K562 (cell line): ENCODE results near the gene DHX40. TPM values are rescaled to one million over a fixed set of nuclear protein-coding genes. Genes with fewer than 3 reads are reported as not detected.

ENCODE experiments used
- ATAC-seq: fragments of 200-7000 bp; cut with Tn5 transposase; 3 replicates; pipeline ENCODE4 v1.9.1; 2020; ENCODE audit warnings: moderate library complexity
- BruUV-seq: library from RNA; stranded (reverse); fragments of 400-500 nt; replicated peaks from 2 replicates; lab custom pipeline; 2021; lab: Mats Ljungman, UMichigan
- CTCF ChIA-PET: fragments of 300-600 bp; formaldehyde crosslinking; extraction: SDS; loops from one replicate; lab custom pipeline; 2021; ENCODE audit warnings: low intra/inter-chr PET ratio; lab: Yijun Ruan, JAX
- POLR2A ChIA-PET: fragments of 300-600, 350-650 bp; sonication (Branson Sonifier 250); formaldehyde crosslinking; extraction: SDS; loops from one replicate; lab custom pipeline; 2021; ENCODE audit warnings: antibody characterized with exemption, inconsistent platforms; lab: Yijun Ruan, JAX
- DNase-seq, 4 experiments: peaks; one replicate each; pipeline versions ENCODE4 v3.0.0 to v3.0.0-alpha.2; 2011 to 2018; ENCODE audit warnings: low spot score in 3 of 4, mixed read lengths in 3 of 4; ENCODE audit errors: extremely low read depth in 1 of 4
- FAIRE-seq: peaks from 2 replicates; lab custom pipeline; 2011; peaks lifted over from hg19 to GRCh38; lab: Jason Lieb, UNC
- H2AFZ ChIP-seq: 2 replicates; pipeline ENCODE4 v1.6.0; 2011; ENCODE audit warnings: low read depth, low read length, control low read depth, inconsistent platforms
- H3K27ac ChIP-seq: fragments of 200-600 bp; 3 replicates; pipeline ENCODE4 v1.8.0; 2011; ENCODE audit warnings: low read depth, mild to moderate bottlenecking, control low read depth, inconsistent platforms, low read length, moderate library complexity, mixed read lengths; ENCODE audit errors: extremely low read depth
- H3K27me3 ChIP-seq, 2 experiments: fragments of 300-600 bp in 1 of 2; 2 replicates in 1 of 2; 3 replicates in 1 of 2; pipeline versions ENCODE4 v1.6.0 to v1.8.0; 2011; ENCODE audit warnings: inconsistent platforms in 2 of 2, low read length in 2 of 2, mild to moderate bottlenecking in 1 of 2, mixed read lengths in 1 of 2, moderate library complexity in 1 of 2; ENCODE audit not compliant: control insufficient read depth in 2 of 2, insufficient read depth in 2 of 2
- H3K36me3 ChIP-seq: fragments of 300-600 bp; 3 replicates; pipeline ENCODE4 v1.8.0; 2011; ENCODE audit warnings: mild to moderate bottlenecking, low read length, inconsistent platforms; ENCODE audit not compliant: control insufficient read depth, insufficient read depth
- H3K4me1 ChIP-seq, 2 experiments: fragments of 200-600 bp in 1 of 2; replicated peaks in 1 of 2; 2 replicates in 1 of 2; 3 replicates in 1 of 2; pipeline versions ENCODE4 v1.5.1 to v1.8.0; 2011; ENCODE audit warnings: inconsistent platforms in 2 of 2, low read length in 2 of 2, mild to moderate bottlenecking in 1 of 2, mixed read lengths in 1 of 2, moderate library complexity in 1 of 2; ENCODE audit not compliant: control insufficient read depth in 2 of 2, insufficient read depth in 2 of 2
- H3K4me2 ChIP-seq: 2 replicates; pipeline ENCODE4 v1.6.1; 2011; ENCODE audit warnings: low read length, control low read depth, inconsistent platforms, mixed read lengths; ENCODE audit not compliant: insufficient read depth
- H3K4me3 ChIP-seq: fragments of 200-600 bp; sonication (generic), shearing (Covaris generic); 2 replicates; pipeline ENCODE4 v1.5.1; 2016; ENCODE audit warnings: control low read depth, inconsistent platforms
- H3K79me2 ChIP-seq: fragments of 200-600 bp; 3 replicates; pipeline ENCODE4 v1.8.0; 2011; ENCODE audit warnings: low read length, inconsistent platforms; ENCODE audit not compliant: control insufficient read depth, insufficient read depth
- H3K9ac ChIP-seq, 2 experiments: 2 replicates each; pipeline versions ENCODE4 v1.6.0 to v1.6.1; 2011; ENCODE audit warnings: low read depth in 2 of 2, low read length in 2 of 2, control low read depth in 1 of 2, inconsistent platforms in 1 of 2, mild to moderate bottlenecking in 1 of 2, mixed read lengths in 1 of 2; ENCODE audit not compliant: insufficient read depth in 1 of 2
- H3K9me1 ChIP-seq: one replicate; pipeline ENCODE4 v1.6.0; 2011; ENCODE audit warnings: inconsistent platforms, mild to moderate bottlenecking, low read length, moderate library complexity; ENCODE audit not compliant: control insufficient read depth, insufficient read depth
- H3K9me3 ChIP-seq: replicated peaks from 2 replicates; pipeline ENCODE4 v1.5.1; 2011; ENCODE audit warnings: low read depth, low read length, inconsistent platforms; ENCODE audit not compliant: control insufficient read depth, insufficient read depth
- H4K20me1 ChIP-seq: replicated peaks from 2 replicates; pipeline ENCODE4 v1.6.1; 2011; ENCODE audit warnings: low read length, inconsistent platforms, mixed read lengths; ENCODE audit not compliant: control insufficient read depth, insufficient read depth
- CBX1 ChIP-seq: sonication (generic); IDR thresholded peaks from 2 replicates; pipeline ENCODE4 v1.6.1; 2016; ENCODE audit warnings: antibody characterized with exemption, low read depth, mild to moderate bottlenecking
- CBX2 ChIP-seq: fragments of 200-600 bp; sonication (generic); IDR thresholded peaks from one replicate; pipeline ENCODE4 v1.6.1; 2012; ENCODE audit warnings: mild to moderate bottlenecking, low read length, inconsistent platforms; ENCODE audit not compliant: insufficient read depth, poor library complexity, severe bottlenecking
- E2F6 ChIP-seq, 2 experiments: IDR thresholded peaks; 2 replicates each; pipeline ENCODE4 v1.6.1; 2011; ENCODE audit warnings: borderline replicate concordance in 1 of 2, control low read depth in 1 of 2, low read depth in 1 of 2, low read length in 1 of 2, mild to moderate bottlenecking in 1 of 2, mixed read lengths in 1 of 2, moderate library complexity in 1 of 2; ENCODE audit not compliant: insufficient read depth in 1 of 2, insufficient read length in 1 of 2, poor library complexity in 1 of 2, severe bottlenecking in 1 of 2; ENCODE audit errors: extremely low read depth in 1 of 2
- HDAC3 ChIP-seq: fragments of 450-650 bp; IDR thresholded peaks from 2 replicates; pipeline ENCODE4 v1.6.1; 2018; ENCODE audit warnings: borderline replicate concordance, mild to moderate bottlenecking, moderate library complexity; ENCODE audit not compliant: partially characterized antibody
- HLTF ChIP-seq: fragments of 450-650 bp; IDR thresholded peaks from 2 replicates; pipeline ENCODE4 v1.6.1; 2016
- HOXB6 ChIP-seq: fragments of 250-450 bp; sonication (Bioruptor Pico); IDR thresholded peaks from 2 replicates; pipeline ENCODE4 v1.5.1; 2022; ENCODE audit warnings: mild to moderate bottlenecking, borderline replicate concordance
- NCOA2 ChIP-seq, 2 experiments: fragments of 450-650 bp; IDR thresholded peaks; 2 replicates each; pipeline ENCODE4 v1.6.1; 2018; ENCODE audit warnings: mild to moderate bottlenecking in 2 of 2, moderate library complexity in 1 of 2; ENCODE audit not compliant: partially characterized antibody in 2 of 2
- SIRT6 ChIP-seq: IDR thresholded peaks from one replicate; pipeline ENCODE4 v1.6.1; 2012; ENCODE audit warnings: low read depth, mild to moderate bottlenecking, control low read depth, inconsistent platforms, low read length, moderate library complexity
- SMAD4 ChIP-seq: fragments of 250-450 bp; sonication (Bioruptor Pico); conservative IDR thresholded peaks from 2 replicates; pipeline ENCODE4 v1.8.0; 2021; ENCODE audit warnings: inconsistent platforms, mild to moderate bottlenecking, moderate library complexity
- TAF15 ChIP-seq: fragments of 200-400 bp; formaldehyde crosslinking; IDR thresholded peaks from 2 replicates; pipeline ENCODE4 v1.6.1; 2017; ENCODE audit warnings: mild to moderate bottlenecking, low read depth, low read length, moderate library complexity
- U2AF2 ChIP-seq: fragments of 200-400 bp; formaldehyde crosslinking; optimal IDR thresholded peaks from 2 replicates; pipeline ENCODE3; 2017; ENCODE audit warnings: low read depth, mild to moderate bottlenecking, low read length
- ZBED1 ChIP-seq: IDR thresholded peaks from 2 replicates; pipeline ENCODE4 v1.6.1; 2014
- ZNF347 ChIP-seq: fragments of 450-650 bp; formaldehyde crosslinking; IDR thresholded peaks from 2 replicates; pipeline ENCODE4 v1.4.0; 2020; ENCODE audit warnings: low read depth, mild to moderate bottlenecking, moderate library complexity
- ZNF696 ChIP-seq: fragments of 250-450 bp; sonication (Bioruptor Pico); conservative IDR thresholded peaks from 2 replicates; pipeline ENCODE4 v1.4.0; 2020; ENCODE audit warnings: mild to moderate bottlenecking, moderate library complexity
- ZNF707 ChIP-seq: fragments of 250-450 bp; sonication (Bioruptor Pico); conservative IDR thresholded peaks from 2 replicates; pipeline ENCODE4 v1.8.0; 2022; ENCODE audit warnings: inconsistent platforms, mild to moderate bottlenecking, moderate library complexity
- WGBS: fragments of 100-300 bp; shearing (Covaris generic); methylation state at CpG from one replicate; pipeline ENCODE4 v1.1.6; 2016; ENCODE audit warnings: low coverage, mixed read lengths; ENCODE audit not compliant: insufficient coverage; ENCODE audit errors: missing lambda C conversion rate; 5-methylcytosine and 5-hydroxymethylcytosine counted together
- in situ Hi-C: fragments of 300-500 bp; cut with MboI; formaldehyde crosslinking; loops from 4 replicates; pipeline ENCODE4 v1.15.0; 2018; ENCODE audit warnings: inconsistent platforms, mixed read lengths
- intact Hi-C: fragments of 100-400 bp; cut with micrococcal nuclease; formaldehyde crosslinking; loops from 2 replicates; pipeline ENCODE4 v1.14.2; 2022
- polyA plus RNA-seq, 8 experiments: library from polyadenylated mRNA; depleted of rRNA in 4 of 8; stranded (reverse) in 5 of 8; unstranded in 3 of 8; fragments of >200 nt; fragmentation: Nextera tagmentation in 2 of 8; fragmentation: Illumina TruSeq in 1 of 8; extraction: Ambion mirVana in 2 of 8; extraction: Trizol in 1 of 8; gene quantifications; 2 replicates each; pipeline versions ENCODE4 v1.2.1 to v1.2.3, GENCODE V29; 2011 to 2014; ENCODE audit warnings: inconsistent platforms in 1 of 8, missing spikeins in 1 of 8
- total RNA-seq, 7 experiments: library from RNA; depleted of rRNA in 6 of 7; stranded (reverse); fragments of >200 nt in 6 of 7; fragmentation: Illumina TruSeq in 2 of 7; extraction: Trizol in 2 of 7; gene quantifications; 2 replicates each; pipeline versions ENCODE4 v1.2.1 to v1.2.3, GENCODE V29; 2011 to 2021; ENCODE audit warnings: low replicate concordance in 1 of 7
- TF ChIP-seq, protein P1 (sequence below): sonication (generic); formaldehyde crosslinking; IDR thresholded peaks from 2 replicates; pipeline ENCODE4 v1.8.0; 2022; ENCODE audit warnings: missing genetic modification reagents, mild to moderate bottlenecking, moderate library complexity, borderline replicate concordance
- TF ChIP-seq, protein P2 (sequence below): sonication (generic); formaldehyde crosslinking; IDR thresholded peaks from 2 replicates; pipeline ENCODE4 v1.8.0; 2022; ENCODE audit warnings: mild to moderate bottlenecking, missing genetic modification reagents

DHX40 gene
- total and polyA plus RNA-seq, 9 of the 15 experiments (the other 6 are each of a cell fraction or from before 2014, with no cell fraction given) = 7.2 to 38.6 (median 18.7) TPM

DNA sequence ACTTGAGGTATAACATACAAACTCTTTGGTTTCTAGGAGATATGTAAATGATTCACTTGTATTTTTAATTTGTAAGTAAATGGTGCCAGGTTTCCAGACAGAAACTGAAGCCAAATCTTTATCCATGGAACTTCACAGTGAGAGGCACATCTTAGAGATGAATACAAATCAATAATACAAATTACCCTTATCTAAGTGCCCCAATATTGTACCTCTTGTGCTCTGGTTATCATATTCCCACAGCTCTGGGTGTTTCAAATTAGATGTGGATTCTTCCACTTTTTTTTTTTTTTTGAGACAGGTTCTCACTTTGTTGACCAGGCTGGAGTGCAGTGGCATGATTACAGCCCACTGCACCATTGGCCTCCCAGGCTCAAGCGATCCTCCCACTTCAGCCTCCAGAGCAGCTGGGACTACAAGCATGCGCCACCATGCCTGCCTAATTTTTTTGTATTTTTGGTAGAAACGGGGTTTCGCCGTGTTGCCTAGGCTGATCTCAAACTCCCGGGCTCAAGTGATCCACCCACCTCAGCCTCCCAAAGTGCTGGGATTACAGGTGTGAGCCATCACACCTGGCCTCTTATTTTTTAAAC, 38.0 kb upstream of the DHX40 start:
- in situ Hi-C loops (no loop called here), intact Hi-C loops (loop anchor here (10.0 kb wide), 1 partner anchor 217 kb away; no protein-coding TSS in a partner anchor)
- Histone ChIP-seq H4K20me1 (no peaks in the 10 kb centered on the region), H3K27me3 (peaks cover 0 to 3% of the 10 kb centered on the region in 2 experiments; a peak in 1 of 5 replicates), H3K4me3 (no peak overlapping the region), H3K9ac (no peak overlapping the region), H3K27ac (no peak overlapping the region), H3K4me1 (no peaks in the 10 kb centered on the region), H3K79me2 (no peaks in the 10 kb centered on the region), H3K4me2 (no peak overlapping the region), H3K9me1 (no peaks in the 10 kb centered on the region), H3K9me3 (no peaks in the 10 kb centered on the region), H2AFZ (no peak overlapping the region), H3K36me3 (no peaks in the 10 kb centered on the region)
- CTCF ChIA-PET = interaction anchor here (1.1 kb wide), 1 partner anchor 30 kb away, joined by 3 read pairs; no protein-coding TSS in a partner anchor
- 6% methylated on average over 6 of the region's 6 CpGs for WGBS
- TSS peak; percentile 100 for BruUV-seq
- DNase-seq (peak in 1 of 4 experiments; percentile 37), ATAC-seq (peak; percentile 72), FAIRE-seq (no peak)
- POLR2A ChIA-PET = interaction anchor here (0.6 to 1.2 kb wide), 4 partner anchors 14 to 889 kb away, joined by 3 to 4 read pairs (median 4); no protein-coding TSS in a partner anchor
- TF ChIP-seq HDAC3 (no peak), CBX1 (0 out of 2 replicates have a peak, but pooled peaks have one; percentile 62), CBX2 (no peak), E2F6 (IDR thresholded peaks at IDR 0.05; ENCODE audit: borderline replicate concordance in 1 of 2, extremely low read depth in 1 of 2, insufficient read depth in 1 of 2, insufficient read length in 1 of 2, low read depth in 1 of 2, low read length in 1 of 2, poor library complexity in 1 of 2, severe bottlenecking in 1 of 2) (no peak), HLTF (no peak), TAF15 (no peak), SIRT6 (no peak), NCOA2 (IDR thresholded peaks at IDR 0.05; ENCODE audit: partially characterized antibody in 2 of 2) (no peak), HOXB6 (no peak), U2AF2 (no peak), ZBED1 (0 out of 2 replicates have a peak, but pooled peaks have one; percentile 68), SMAD4 (CRISPR knock-in tag) (no peak), ZNF696 (CRISPR knock-in tag) (no peak), ZNF707 (CRISPR knock-in tag) (no peak), ZNF347 (CRISPR knock-in tag) (no peak)
- TF ChIP-seq, protein P1, sequence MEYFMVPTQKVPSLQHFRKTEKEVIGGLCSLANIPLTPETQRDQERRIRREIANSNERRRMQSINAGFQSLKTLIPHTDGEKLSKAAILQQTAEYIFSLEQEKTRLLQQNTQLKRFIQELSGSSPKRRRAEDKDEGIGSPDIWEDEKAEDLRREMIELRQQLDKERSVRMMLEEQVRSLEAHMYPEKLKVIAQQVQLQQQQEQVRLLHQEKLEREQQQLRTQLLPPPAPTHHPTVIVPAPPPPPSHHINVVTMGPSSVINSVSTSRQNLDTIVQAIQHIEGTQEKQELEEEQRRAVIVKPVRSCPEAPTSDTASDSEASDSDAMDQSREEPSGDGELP (CRISPR knock-in tag) = peak; percentile 29; the same call in 1 of the 2 replicates
- TF ChIP-seq, protein P2, sequence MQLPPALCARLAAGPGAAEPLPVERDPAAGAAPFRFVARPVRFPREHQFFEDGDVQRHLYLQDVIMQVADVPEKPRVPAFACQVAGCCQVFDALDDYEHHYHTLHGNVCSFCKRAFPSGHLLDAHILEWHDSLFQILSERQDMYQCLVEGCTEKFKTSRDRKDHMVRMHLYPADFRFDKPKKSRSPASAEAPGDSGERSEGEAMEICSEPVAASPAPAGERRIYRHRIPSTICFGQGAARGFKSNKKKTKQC (CRISPR knock-in tag) = no peak
